Activated T-cell treated with anti-CD3 and anti-CD28 coated beads, Interleukin-2, amount 50 U/mL, for 48 hours (primary cell): ENCODE measurements around the gene CERK.
A peak's percentile ranks its signal among the peaks of the same experiment; 100 is the strongest.

Experiments
- DNase-seq, 2 experiments: peaks; one replicate each; pipeline ENCODE4 v3.0.0-alpha.2; 2020

The CERK gene

GRCh38 chr22:46697811-46698515 is 40.1 kb downstream of the CERK start:
- DNase-seq: no peak

GRCh38 chr22:46696614-46697013 is 41.4 kb downstream of the CERK start:
- DNase-seq: no peak

GRCh38 chr22:46696229-46696518 is 41.9 kb downstream of the CERK start:
- no peak for DNase-seq

GRCh38 chr22:46695346-46696228 is 42.5 kb downstream of the CERK start:
- no peak for DNase-seq

GRCh38 chr22:46694416-46695170 is 43.5 kb downstream of the CERK start:
- no peak for DNase-seq

- DNase-seq: no peak
These were observed 44.2 kb downstream of the CERK start for GRCh38 chr22:46693634-46694415.

GRCh38 chr22:46691571-46691970 is 46.5 kb downstream of the CERK start:
- no peak for DNase-seq

GRCh38 chr22:46690146-46690545 is 47.9 kb downstream of the CERK start:
- no peak for DNase-seq

GRCh38 chr22:46688949-46689348 is 49.1 kb downstream of the CERK start:
- DNase-seq: no peak

- no peak for DNase-seq
These were observed 50.6 kb downstream of the CERK start for GRCh38 chr22:46687460-46687859.

GRCh38 chr22:46687048-46687444 is 51.0 kb downstream of the CERK start:
- DNase-seq: no peak

GRCh38 chr22:46686221-46687047 is 51.6 kb downstream of the CERK start:
- no peak for DNase-seq

GRCh38 chr22:46684706-46685105 is 53.3 kb downstream of the CERK start:
- no peak for DNase-seq

- DNase-seq: no peak
These were observed 55.9 kb downstream of the CERK start for GRCh38 chr22:46682011-46682731.

- peak in 1 of 2 experiments; percentile 34 for DNase-seq
These were observed 57.0 kb downstream of the CERK start for GRCh38 chr22:46681010-46681409.

GRCh38 chr22:46679706-46680269 is 58.3 kb downstream of the CERK start:
- DNase-seq: no peak

- no peak for DNase-seq
These were observed 59.0 kb downstream of the CERK start for GRCh38 chr22:46678785-46679700.

- DNase-seq: no peak
These were observed 59.9 kb downstream of the CERK start for GRCh38 chr22:46678003-46678657.

GRCh38 chr22:46677323-46678002 is 60.6 kb downstream of the CERK start:
- DNase-seq: no peak
